Omental fat pad (tissue), 4 donors: ENCODE data around the gene FGF1. TPM values are rescaled to one million over a fixed set of nuclear protein-coding genes. Genes with fewer than 3 reads are reported as not detected.

ENCODE experiments used
- ATAC-seq: fragments of 150-250 bp; one replicate; pipeline ENCODE4 v1.9.1; 2016; ENCODE audit warnings: mild to moderate bottlenecking, moderate library complexity; ENCODE audit not compliant: low FRiP score
- DNase-seq: peaks from one replicate; pipeline ENCODE4 v3.0.0-alpha.2; 2019; ENCODE audit warnings: low spot score
- total RNA-seq, 4 donors: library from RNA; depleted of rRNA; stranded (reverse); fragments of >200 nt; gene quantifications; one replicate each; pipeline ENCODE4 v1.1.0, GENCODE V29; 2016
- TF ChIP-seq, protein P1 (sequence below), 3 donors: fragments of 450-650 bp; IDR thresholded peaks; one replicate each; pipeline ENCODE4 v1.5.1; 2016 to 2017; ENCODE audit warnings: antibody characterized with exemption in 3 of 3, mild to moderate bottlenecking in 3 of 3, moderate library complexity in 2 of 3

The FGF1 gene
- total RNA-seq, 4 donors from 2014 or later: 2.2 to 43.1 (median 34.3) TPM

DNA sequence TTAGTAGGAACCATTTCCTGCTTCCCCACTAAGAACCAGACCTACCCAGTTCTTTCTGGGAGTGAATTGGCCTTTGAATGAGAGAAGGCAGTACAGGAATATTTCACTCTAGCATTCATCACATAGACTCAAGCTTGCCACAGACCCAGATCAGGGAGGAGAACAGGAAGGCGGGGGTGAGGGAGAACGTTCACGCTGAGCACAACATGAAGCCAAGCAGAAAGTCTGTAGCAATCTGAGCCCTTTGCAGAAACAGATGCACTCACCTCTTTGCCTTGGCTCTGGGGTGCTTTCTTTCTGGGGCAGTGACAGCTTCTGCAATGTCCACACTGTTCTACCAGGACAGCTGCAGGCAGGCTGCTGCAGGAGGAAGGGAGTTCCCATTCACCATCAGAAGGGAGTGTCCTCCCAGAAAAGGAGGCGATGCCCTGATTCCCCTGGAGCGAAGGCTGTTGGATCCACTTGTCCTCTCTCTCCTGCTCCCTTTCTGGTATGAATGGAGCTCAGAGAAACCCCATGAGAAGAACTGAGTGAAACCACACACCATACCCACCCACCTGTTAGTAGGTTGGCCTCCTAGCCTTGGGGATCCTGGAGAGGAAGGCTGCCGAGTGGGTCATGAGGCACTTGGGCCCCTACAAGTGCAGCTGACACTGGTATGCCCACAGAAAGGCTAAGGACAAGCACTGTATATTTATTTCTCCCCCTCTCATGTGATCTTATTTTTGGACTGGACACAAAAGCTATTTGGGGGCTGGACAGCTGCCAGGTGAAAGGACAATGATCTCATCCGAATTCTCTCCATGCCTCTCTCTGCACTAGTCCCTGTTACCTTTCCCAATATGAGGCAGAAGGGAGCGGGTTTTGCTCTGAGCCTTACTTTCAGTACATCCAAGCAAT lies 11.7 kb upstream of the FGF1 start:
- TF ChIP-seq, protein P1, sequence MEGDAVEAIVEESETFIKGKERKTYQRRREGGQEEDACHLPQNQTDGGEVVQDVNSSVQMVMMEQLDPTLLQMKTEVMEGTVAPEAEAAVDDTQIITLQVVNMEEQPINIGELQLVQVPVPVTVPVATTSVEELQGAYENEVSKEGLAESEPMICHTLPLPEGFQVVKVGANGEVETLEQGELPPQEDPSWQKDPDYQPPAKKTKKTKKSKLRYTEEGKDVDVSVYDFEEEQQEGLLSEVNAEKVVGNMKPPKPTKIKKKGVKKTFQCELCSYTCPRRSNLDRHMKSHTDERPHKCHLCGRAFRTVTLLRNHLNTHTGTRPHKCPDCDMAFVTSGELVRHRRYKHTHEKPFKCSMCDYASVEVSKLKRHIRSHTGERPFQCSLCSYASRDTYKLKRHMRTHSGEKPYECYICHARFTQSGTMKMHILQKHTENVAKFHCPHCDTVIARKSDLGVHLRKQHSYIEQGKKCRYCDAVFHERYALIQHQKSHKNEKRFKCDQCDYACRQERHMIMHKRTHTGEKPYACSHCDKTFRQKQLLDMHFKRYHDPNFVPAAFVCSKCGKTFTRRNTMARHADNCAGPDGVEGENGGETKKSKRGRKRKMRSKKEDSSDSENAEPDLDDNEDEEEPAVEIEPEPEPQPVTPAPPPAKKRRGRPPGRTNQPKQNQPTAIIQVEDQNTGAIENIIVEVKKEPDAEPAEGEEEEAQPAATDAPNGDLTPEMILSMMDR (IDR thresholded peaks at IDR 0.05): no peak
- DNase-seq: no peak
- peak; percentile 90 for ATAC-seq

DNA sequence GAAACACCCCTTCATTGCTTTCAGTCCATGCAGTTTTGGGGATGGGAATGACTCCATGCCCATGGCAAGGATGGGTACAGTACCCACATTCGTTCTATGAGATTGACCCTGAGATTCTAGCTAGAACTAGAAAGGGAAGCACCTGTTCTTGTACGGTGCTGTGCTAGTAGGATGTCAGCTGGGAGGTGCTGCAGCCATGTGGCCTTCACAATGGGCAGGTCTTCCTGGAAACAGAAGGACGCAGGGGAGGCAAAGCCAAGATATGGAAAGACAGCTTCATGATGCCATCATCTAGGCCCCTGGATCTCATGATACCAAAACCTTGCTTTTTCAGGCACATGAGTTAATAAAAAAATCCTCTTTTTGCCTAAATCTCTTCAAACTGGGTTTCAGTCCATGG lies 10.5 kb upstream of the FGF1 start:
- TF ChIP-seq, protein P1 (IDR thresholded peaks at IDR 0.05): no peak
- ATAC-seq: no peak
- no peak for DNase-seq

DNA sequence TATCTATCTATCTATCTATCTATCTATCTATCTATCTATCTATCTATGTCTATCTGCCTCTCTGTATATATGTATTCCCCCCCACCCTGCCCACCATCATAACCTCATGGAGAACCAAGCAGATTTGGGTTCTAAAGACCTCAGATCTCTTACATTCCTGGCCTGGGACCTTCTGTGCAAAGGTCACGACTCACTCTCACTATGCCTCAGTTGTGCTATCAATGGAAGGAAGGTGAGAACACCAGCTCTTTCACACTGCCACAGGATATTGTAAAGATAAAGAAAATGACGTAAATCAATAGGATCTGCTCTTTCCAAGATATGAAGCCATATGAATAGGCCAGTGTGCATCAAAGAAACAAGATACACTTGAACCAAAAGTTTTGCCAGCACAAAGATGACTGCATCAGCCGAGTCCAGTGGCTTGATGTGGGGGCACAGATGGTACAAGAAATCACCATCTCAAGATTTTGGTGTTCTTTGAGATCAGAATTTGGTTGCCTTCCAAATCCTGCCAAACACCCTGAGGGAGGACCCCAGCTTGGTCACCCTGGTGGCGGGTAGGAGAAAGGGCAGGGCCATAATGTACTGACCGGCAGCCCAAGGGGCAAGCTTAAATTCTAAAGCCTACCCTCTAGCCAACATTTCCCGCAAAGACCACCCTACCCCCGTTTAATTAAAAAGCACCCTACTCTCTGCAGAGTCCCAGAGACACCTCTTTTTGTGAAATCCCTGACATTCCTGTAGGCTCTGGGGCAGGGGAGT lies 8.4 kb upstream of the FGF1 start:
- ATAC-seq (no peak), DNase-seq (no peak)
- TF ChIP-seq, protein P1 (IDR thresholded peaks at IDR 0.05): no peak

DNA sequence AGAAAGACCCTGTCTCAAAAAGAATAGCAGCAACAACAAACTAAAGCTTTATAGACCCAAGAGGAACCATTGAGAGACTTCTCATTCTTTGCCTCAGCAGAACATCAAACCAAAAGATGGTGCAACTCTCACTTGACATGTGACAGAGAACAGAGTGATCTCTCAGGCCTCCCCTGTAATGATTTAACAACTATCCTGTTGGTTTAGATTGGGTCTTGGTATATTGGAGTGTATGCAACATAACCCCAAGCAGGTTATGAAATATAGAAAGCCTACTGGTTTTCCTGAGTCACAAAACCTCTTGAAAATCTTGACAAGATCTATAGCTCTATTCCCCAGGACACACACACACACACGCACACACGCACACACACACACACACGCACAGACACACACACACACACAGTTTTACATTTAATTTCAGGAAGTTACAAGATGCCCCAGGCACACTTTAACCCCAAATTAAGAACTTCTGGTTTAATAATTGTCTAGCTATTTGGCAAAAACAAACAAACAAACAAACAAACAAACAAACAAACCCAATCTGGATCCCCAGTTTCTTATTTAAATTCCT lies 6.5 kb upstream of the FGF1 start:
- DNase-seq: no peak
- TF ChIP-seq, protein P1 (IDR thresholded peaks at IDR 0.05): no peak
- no peak for ATAC-seq

DNA sequence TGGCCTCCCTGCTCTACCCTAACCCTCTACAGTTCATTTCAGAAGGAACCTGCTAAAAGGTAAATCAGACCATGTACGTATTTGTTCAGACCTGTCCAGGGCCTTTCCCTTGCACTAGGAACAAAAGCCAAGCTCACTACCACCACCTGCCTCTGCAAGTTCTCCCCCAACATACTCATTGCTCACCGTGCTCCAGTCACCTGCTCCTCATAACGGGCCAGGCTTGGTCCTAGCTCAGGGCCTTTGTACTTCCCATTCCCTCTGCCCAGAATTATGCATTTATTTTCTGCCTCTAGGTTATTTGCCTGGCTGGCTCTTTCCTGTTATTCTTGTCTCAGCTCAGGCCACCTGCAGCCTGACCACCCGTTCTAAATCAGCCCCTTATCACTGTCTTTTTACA lies 4.8 kb upstream of the FGF1 start:
- no peak for ATAC-seq
- TF ChIP-seq, protein P1 (IDR thresholded peaks at IDR 0.05): no peak
- no peak for DNase-seq

DNA sequence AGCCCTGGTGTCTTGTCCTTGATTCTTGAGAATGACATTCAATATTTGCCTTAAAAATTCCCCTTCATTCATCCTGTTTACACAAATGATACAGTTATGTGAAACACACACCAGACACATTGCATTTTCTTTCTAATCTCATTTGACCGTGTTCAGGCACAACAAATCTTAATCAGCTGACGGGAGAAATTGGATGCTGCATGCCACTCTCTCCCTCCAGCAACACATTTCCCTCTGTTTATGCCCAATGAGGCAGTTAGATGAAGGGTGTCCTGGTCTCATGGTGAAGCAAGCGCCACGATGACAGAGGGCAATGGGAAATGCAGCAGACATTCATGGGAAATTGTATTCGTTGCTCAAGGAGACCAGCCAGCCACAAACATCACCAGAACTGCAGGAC lies 3.2 kb upstream of the FGF1 start:
- TF ChIP-seq, protein P1 (IDR thresholded peaks at IDR 0.05): no peak
- DNase-seq (no peak), ATAC-seq (no peak)
